Measurements from ENCODE around the gene ALDH16A1. TPM values are rescaled to one million over a fixed set of nuclear protein-coding genes. Genes with fewer than 3 reads are reported as not detected.
A peak's percentile ranks its signal among the peaks of the same experiment; 100 is the strongest.
"Not testable (repeated sequence)": the region's sequence is repeated elsewhere in the genome, so short reads cannot be mapped to it uniquely, and the experiment has no call there.

Gene ALDH16A1
- total RNA-seq, 2 experiments from 2014 or later, result 43.7 to 44.2 TPM

DNA sequence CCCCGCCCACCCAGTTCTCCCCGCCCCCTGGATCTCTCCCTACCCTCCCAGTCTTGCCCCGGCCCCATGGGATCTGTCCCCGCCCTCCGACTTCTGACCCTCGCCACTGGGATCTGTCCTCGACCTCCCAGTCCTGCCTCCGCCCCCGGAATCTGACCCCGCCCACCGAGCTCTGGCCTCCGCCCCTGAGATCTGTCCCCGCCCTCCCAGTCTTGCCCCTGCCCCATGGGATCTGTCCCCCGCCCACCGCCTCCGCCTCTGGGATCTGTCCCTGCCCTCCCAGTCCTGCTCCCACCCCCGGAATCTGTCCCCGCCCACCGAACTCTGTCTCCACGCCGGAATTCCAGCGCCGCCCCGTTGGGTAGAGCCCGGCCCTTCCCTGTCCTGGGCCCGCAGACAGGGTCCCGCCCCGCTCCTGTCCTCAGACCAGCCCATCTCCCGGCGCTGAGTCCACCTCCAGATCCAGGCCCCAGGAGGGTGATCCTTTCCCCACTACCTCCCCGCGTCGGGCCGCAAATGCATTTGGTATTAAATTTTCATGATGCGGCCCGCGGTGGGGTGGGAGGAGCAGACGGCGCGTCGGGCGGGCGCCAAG, 10.2 kb upstream of the ALDH16A1 start:
- Mint-ChIP-seq H3K9me3 (no peaks in the 10 kb centered on the region), H3K4me3 (peak overlapping the region; percentile 74), H3K27me3 (peaks cover 43% of the 10 kb centered on the region), H3K36me3 (peaks cover 12% of the 10 kb centered on the region), H3K4me1 (ENCODE audit: low read depth) (peaks cover 28% of the 10 kb centered on the region), H3K27ac (no peak overlapping the region)
- intact Hi-C loops (cut with micrococcal nuclease), result loop anchor here (1.0 to 2.0 kb wide), 5 partner anchors 10 to 217 kb away; partner anchors contain the start of gene ALDH16A1
- CTCF ChIA-PET, result interaction anchor here (0.5 to 4.0 kb wide), 10 partner anchors 9 to 259 kb away, joined by 3 to 48 read pairs (median 4); partner anchors contain the start of gene PIH1D1
- POLR2A ChIA-PET, result no interaction called here
- peak; percentile 83 for DNase-seq

DNA sequence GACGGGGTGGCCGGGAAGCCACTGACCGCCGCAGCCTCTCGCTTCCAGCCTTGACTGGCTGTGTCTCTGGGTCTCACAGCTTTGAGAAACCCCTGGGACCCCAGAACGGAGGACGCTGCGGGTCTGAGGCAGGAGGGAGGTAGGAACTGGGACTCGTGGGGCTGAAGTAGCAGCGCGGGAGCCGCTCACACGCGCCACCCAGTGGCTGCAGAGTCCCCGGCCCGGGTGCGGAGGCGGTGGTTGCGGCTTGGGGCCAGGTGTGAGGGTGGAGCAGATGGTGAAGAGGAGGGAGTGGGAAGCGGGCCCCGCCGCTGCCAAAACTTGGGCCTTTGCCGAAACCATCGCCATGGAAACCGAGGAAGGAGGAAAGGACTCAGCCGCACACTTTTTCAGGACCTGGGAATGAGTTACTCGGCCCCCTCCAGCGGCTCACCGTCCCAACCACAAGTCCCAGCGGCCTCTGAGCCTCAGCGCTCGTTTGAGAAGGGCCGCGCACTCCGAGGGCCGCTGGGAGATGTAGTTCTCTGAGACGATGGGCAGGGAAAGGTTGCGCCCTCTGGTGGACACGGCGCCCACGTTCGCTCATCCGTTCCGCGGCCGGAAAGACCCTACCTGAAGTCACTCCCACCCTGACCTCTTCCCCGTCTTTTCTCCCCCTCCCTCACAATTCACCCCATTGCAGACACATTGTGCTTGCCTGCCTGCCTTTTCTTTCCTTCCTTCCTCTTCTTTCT, 9.5 kb upstream of the ALDH16A1 start:
- Mint-ChIP-seq H3K4me3 (peak overlapping the region; percentile 74), H3K9me3 (no peaks in the 10 kb centered on the region), H3K27me3 (peaks cover 36% of the 10 kb centered on the region), H3K36me3 (peaks cover 17% of the 10 kb centered on the region), H3K27ac (peak overlapping the region; percentile 82), H3K4me1 (ENCODE audit: low read depth) (peaks cover 33% of the 10 kb centered on the region)
- intact Hi-C loops (cut with micrococcal nuclease), result loop anchor here (1.0 to 2.0 kb wide), 5 partner anchors 10 to 217 kb away; partner anchors contain the start of gene ALDH16A1
- CTCF ChIA-PET, result interaction anchor here (1.0 to 4.0 kb wide), 9 partner anchors 8 to 260 kb away, joined by 3 to 48 read pairs (median 4); partner anchors contain the start of gene PIH1D1
- DNase-seq, result peak; percentile 96
- POLR2A ChIA-PET, result interaction anchor here (0.9 kb wide), 1 partner anchor 27 kb away, joined by 3 read pairs; no protein-coding TSS in a partner anchor

DNA sequence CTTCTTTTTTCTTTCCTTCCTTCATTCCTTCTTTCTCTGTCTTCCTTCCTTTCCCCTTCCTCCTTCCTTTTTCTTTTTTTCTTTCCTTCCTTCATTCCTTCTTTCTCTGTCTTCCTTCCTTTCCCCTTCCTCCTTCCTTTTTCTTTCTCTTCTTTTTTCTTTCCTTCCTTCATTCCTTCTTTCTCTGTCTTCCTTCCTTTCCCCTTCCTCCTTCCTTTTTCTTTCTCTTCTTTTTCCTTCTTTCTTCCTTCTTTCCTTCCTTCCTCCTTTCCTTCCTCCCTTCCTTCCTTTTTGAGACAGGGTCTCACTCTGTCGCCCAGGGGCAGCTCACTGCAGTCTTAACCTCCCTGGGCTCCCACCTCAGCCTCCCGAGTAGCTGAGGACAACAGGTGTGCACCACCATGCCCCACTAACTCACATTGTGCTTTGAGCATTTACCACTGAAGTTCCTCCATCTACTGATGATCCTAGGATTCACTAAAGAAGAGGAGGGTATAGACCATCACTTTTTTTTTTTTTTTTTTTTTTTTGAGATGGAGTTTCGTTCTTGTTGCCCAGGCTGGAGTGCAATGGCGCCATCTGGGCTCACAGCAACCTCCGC, 8.8 kb upstream of the ALDH16A1 start:
- Mint-ChIP-seq H3K27me3 (peaks cover 30% of the 10 kb centered on the region), H3K36me3 (peaks cover 22% of the 10 kb centered on the region), H3K4me3 (peak overlapping the region; percentile 74), H3K27ac (peak overlapping the region; percentile 82), H3K4me1 (ENCODE audit: low read depth) (peaks cover 34% of the 10 kb centered on the region)
- H3K9me3 Mint-ChIP-seq; intact Hi-C loops (cut with micrococcal nuclease); DNase-seq: not testable (repeated sequence)
- CTCF ChIA-PET, result interaction anchor here (0.7 to 4.0 kb wide), 6 partner anchors 14 to 55 kb away, joined by 3 to 48 read pairs (median 4); no protein-coding TSS in a partner anchor
- POLR2A ChIA-PET, result interaction anchor here (0.9 kb wide), 1 partner anchor 26 kb away, joined by 3 read pairs; no protein-coding TSS in a partner anchor

DNA sequence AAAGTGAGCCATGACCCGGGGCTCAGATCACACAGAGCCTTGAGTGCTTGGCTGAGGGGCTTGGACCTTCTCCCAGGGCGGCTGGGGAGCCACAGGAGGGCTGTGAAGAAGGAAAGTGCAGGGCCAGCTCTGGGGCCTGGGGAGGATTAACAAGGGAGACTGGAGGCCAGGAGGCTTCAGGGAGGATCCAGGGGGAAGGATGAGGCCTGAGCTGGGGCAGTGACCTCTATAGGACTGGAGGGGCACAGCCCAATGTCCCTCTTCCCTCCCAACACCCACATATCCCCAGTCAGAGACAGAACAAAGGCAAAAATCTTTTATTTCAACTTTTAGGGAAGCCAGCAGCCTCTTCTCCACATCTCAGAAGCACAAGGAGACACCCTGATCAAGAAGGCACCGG, 7.0 kb upstream of the ALDH16A1 start:
- no peak overlapping the region for H3K27ac Mint-ChIP-seq
- CTCF ChIA-PET, result interaction anchor here (0.6 to 1.8 kb wide), 4 partner anchors 19 to 54 kb away, joined by 3 to 8 read pairs (median 4); no protein-coding TSS in a partner anchor

DNA sequence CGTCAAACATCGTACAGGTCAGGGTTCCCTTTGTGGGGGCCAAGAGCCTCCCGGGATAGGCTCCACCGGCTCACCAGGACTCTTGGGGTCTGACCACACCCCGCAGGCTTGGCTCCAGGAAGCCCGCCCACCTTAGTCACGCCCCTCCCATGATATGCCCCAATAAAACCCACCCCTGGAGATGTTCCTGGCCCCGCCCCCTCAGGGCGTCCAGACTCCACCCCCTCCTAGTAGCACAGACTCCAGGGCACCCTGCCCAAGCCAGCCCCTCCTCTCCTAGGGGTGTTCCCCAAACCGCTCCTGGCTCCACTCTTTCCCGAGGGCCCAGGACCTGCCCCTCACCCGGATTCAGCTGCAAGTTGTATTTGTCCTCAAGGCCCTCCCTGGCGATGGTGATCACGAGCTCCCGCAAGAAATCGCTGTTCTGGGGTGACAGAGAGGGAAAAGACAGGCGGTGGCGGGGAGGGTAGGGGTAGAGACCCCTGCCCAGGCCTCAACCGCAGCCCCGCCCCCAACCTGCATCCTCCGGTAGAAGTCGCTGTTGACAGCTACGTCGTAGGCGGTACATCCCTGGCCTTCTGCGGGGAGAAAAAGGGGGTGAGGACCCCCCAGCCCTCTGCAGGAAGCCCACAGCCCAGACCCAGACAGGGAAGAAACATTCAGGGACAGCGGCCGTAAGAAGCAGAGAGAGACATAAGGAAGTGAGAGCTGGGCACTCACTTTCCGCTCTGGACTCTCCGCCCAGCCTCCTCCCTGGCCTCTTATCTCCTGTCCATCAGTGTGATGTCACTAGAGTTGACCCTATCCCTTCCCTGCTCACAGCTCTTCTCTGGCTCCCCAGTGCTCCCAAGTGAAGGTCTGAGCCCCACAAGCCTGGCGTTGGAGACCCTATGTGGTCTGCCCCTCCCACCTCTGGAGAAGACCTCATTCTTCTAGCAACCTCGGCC, 5.3 kb upstream of the ALDH16A1 start:
- no peak overlapping the region for H3K4me3 Mint-ChIP-seq
- CTCF ChIA-PET, result interaction anchor here (1.8 kb wide), 1 partner anchor 56 kb away, joined by 5 read pairs; no protein-coding TSS in a partner anchor
- peaks cover 41% of the 10 kb centered on the region for H3K36me3 Mint-ChIP-seq
- no peak overlapping the region for H3K27ac Mint-ChIP-seq
- POLR2A ChIA-PET, result interaction anchor here (0.6 to 1.0 kb wide), 2 partner anchors 23 to 104 kb away, joined by 3 read pairs; no protein-coding TSS in a partner anchor
- peak; percentile 32 for DNase-seq
- H3K4me1 Mint-ChIP-seq (ENCODE audit: low read depth), result peaks cover 43% of the 10 kb centered on the region
- H3K9me3 Mint-ChIP-seq, result no peaks in the 10 kb centered on the region
- peaks cover under 1% of the 10 kb centered on the region for H3K27me3 Mint-ChIP-seq
- intact Hi-C loops (cut with micrococcal nuclease), result no loop called here

More for the DNA sequence above, 7.0 kb upstream of the ALDH16A1 start:
- H3K4me3 Mint-ChIP-seq, result no peak overlapping the region
- H3K36me3 Mint-ChIP-seq, result peaks cover 35% of the 10 kb centered on the region
- H3K9me3 Mint-ChIP-seq, result no peaks in the 10 kb centered on the region
- intact Hi-C loops (cut with micrococcal nuclease), result no loop called here
- H3K4me1 Mint-ChIP-seq (ENCODE audit: low read depth), result peaks cover 45% of the 10 kb centered on the region
- H3K27me3 Mint-ChIP-seq, result peaks cover 14% of the 10 kb centered on the region
- DNase-seq, result no peak
- POLR2A ChIA-PET, result no interaction called here

DNA sequence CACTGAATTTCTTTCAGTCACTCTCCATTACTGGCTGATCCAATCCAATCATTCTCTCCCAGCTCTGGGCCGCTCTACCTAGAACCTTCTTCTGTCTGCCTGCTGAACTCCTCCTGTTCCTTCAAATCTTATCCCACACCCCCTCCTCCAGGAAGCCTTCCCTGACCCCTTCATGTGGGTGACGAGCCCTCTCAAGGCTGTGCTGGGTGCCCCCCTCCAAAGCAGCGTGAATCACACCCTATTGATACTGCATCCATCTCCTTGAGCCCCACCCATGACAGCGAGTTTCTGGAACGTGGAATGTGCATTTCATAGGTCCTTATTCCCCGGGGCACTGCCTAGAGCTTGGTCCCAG, 4.6 kb upstream of the ALDH16A1 start:
- intact Hi-C loops (cut with micrococcal nuclease), result no loop called here
- Mint-ChIP-seq H3K9me3 (no peaks in the 10 kb centered on the region), H3K27ac (no peak overlapping the region), H3K4me1 (ENCODE audit: low read depth) (peaks cover 42% of the 10 kb centered on the region), H3K27me3 (no peaks in the 10 kb centered on the region), H3K36me3 (peaks cover 41% of the 10 kb centered on the region), H3K4me3 (no peak overlapping the region)
- ChIA-PET CTCF (no interaction called here), POLR2A (interaction anchor here (0.6 to 1.0 kb wide), 2 partner anchors 22 to 104 kb away, joined by 3 read pairs; no protein-coding TSS in a partner anchor)
- DNase-seq, result no peak

DNA sequence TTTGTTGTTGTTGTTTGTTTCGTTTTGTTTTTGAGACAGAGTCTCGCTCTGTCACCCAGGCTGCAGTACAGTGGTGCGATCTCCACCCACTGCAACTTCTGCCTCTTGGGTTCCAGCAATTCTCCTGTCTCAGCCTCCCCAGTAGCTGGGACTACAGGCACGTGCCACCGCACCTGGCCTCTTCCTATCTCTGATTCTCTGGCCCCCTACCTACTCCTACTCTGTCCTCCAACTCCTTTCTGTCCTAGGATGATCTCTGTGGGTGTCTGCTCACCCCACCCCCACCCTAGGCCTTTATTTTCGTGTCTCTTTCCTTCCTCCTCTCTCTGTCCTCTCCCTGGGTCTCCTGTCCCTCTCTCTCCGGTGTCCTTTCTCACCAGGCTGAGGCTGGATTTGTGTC, 2.6 kb upstream of the ALDH16A1 start:
- ChIA-PET POLR2A (no interaction called here), CTCF (interaction anchor here (0.6 to 5.1 kb wide), 4 partner anchors 20 to 182 kb away, joined by 3 to 29 read pairs (median 20); partner anchors contain the start of gene FLT3LG)
- Mint-ChIP-seq H3K36me3 (peaks cover 41% of the 10 kb centered on the region), H3K4me1 (ENCODE audit: low read depth) (peaks cover 35% of the 10 kb centered on the region), H3K4me3 (peak overlapping the region; percentile 100), H3K9me3 (no peaks in the 10 kb centered on the region), H3K27ac (peak overlapping the region; percentile 60), H3K27me3 (no peaks in the 10 kb centered on the region)
- intact Hi-C loops (cut with micrococcal nuclease), result loop anchor here (5.0 kb wide), 1 partner anchor 118 kb away; no protein-coding TSS in a partner anchor
- DNase-seq, result no peak

DNA sequence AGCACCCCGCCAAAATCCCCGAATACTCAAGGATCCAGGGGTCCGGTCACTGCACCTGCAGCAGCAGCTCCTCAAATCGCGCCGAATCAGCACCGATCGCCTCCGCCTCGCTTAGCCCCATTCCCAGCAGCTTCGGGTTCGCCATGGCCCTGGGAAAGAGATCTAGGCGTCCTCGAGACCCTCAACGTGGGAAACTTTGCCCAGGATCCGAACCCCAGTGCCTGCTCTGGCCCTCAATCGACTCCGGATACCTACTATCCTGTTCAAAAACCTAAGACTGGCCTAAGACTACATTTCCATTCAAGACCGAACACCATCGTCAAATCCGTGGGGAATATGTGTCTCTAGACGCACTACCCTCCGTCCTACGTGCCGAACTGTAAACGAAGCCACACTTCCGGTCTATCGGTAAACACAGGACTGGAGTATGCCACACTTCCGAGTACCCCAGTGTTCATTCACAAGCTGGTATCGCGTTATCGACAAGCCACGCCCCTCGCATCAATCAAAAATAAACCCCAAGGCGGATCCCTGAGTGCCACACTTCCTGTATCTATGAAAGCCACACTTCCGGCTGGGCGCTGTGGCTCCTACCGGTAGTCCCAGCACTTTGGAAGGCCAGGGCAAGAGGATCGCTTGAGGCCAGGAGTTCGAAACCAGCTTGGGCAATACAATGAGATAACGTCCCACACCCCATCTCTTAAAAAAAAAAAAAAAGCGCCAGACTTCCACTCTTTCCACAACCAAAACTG, 1.4 kb upstream of the ALDH16A1 start, which contains the start of gene PIH1D1:
Gene PIH1D1, minus strand, starts transcription at position 385 of the 752 bp plus-strand sequence. Its CDS starts 240 bp downstream, at position 145.
- peak; percentile 98 for DNase-seq
- peak within 1 kb of the TSS; percentile 99 for H3K27ac Mint-ChIP-seq
- ChIA-PET CTCF (interaction anchor here (0.7 to 5.1 kb wide), 9 partner anchors 9 to 150 kb away, joined by 3 to 29 read pairs (median 4); partner anchors contain the start of gene FLT3LG), POLR2A (interaction anchor here (0.6 to 4.2 kb wide), 4 partner anchors 20 to 224 kb away, joined by 3 to 52 read pairs (median 6); partner anchors contain the start of genes FLT3LG and RPL13A)
- peaks cover 38% of the 10 kb centered on the region for H3K4me1 Mint-ChIP-seq (ENCODE audit: low read depth)
- no peaks in the 10 kb centered on the region for H3K27me3 Mint-ChIP-seq
- peaks cover 40% of the 10 kb centered on the region for H3K36me3 Mint-ChIP-seq
- peak within 1 kb of the TSS; percentile 100 for H3K4me3 Mint-ChIP-seq
- intact Hi-C loops (cut with micrococcal nuclease), result loop anchor here (2.0 to 5.0 kb wide), 3 partner anchors 119 to 573 kb away; partner anchors contain the start of genes SCAF1 and VRK3
- H3K9me3 Mint-ChIP-seq, result no peaks in the 10 kb centered on the region

DNA sequence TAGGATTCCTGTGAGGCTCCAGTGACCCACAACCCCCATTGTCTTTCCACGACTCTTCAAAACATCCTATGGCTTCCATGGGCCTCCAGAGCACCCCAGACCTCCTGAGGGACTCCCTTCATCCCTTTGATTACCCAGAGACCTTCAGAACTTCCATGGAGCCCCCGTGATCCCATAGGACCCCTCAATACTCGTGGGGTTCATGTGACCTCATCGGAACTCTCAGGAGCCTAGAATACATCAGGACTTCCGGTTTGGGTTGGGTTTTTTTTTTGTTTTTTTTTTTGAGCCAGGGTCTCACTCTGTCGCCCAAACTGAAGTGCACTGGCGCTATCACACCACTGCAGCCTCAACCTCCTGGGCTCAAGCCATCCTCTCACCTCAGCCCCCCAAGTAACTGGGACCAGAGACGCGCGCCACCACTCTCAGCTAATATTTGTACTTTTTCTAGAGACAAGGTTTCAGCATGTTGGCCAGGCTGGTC, 774 bp downstream of the ALDH16A1 start:
- Mint-ChIP-seq H3K36me3 (peaks cover 26% of the 10 kb centered on the region), H3K9me3 (no peaks in the 10 kb centered on the region), H3K4me1 (ENCODE audit: low read depth) (peaks cover 39% of the 10 kb centered on the region), H3K27me3 (no peaks in the 10 kb centered on the region), H3K27ac (peak overlapping the region; percentile 99), H3K4me3 (peak overlapping the region; percentile 100)
- no peak for DNase-seq
- intact Hi-C loops (cut with micrococcal nuclease), result loop anchor here (1.0 to 5.0 kb wide), 9 partner anchors 10 to 571 kb away; partner anchors contain the start of genes FLT3LG, PRMT1, RPL13A and RPS11
- ChIA-PET POLR2A (interaction anchor here (0.6 to 4.2 kb wide), 9 partner anchors 17 to 440 kb away, joined by 3 to 52 read pairs (median 4); partner anchors contain the start of genes FLT3LG and RPL13A), CTCF (interaction anchor here (1.5 to 5.1 kb wide), 4 partner anchors 16 to 62 kb away, joined by 3 to 29 read pairs (median 19); partner anchors contain the start of gene FLT3LG)

DNA sequence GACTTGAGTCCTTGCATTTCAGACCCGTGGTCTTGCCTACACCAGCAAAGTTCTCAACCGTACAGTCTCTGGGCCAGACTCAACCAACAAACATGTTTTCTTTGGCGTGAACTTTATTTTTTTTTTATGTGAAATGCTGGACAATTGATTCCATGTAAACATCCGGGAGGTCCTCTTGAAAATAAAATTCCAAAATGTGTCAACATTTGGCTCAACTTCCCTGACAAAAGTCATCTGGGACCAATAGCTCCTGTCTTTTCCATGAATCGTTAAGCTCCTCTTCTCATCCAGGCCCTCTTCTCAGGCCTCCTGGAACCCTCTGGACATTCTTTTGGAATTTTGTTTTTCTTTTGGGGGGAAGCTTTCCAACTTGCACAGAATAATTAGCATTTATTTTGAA, 2.7 kb downstream of the ALDH16A1 start:
- intact Hi-C loops (cut with micrococcal nuclease), result no loop called here
- Mint-ChIP-seq H3K4me3 (no peak overlapping the region), H3K9me3 (no peaks in the 10 kb centered on the region), H3K27me3 (no peaks in the 10 kb centered on the region), H3K36me3 (peaks cover 13% of the 10 kb centered on the region), H3K4me1 (ENCODE audit: low read depth) (peaks cover 24% of the 10 kb centered on the region), H3K27ac (no peak overlapping the region)
- POLR2A ChIA-PET, result no interaction called here
- no peak for DNase-seq
- CTCF ChIA-PET, result interaction anchor here (0.7 to 4.6 kb wide), 5 partner anchors 13 to 20 kb away, joined by 3 to 21 read pairs (median 9); partner anchors contain the start of gene FLT3LG

Measured in activated CD4-positive, alpha-beta memory T cell treated with anti-CD3 and anti-CD28 coated beads for 36 hours (primary cell).